Stimulated activated CD8-positive, alpha-beta memory T cell treated with anti-CD3 and anti-CD28 coated beads, Interleukin-2, amount 100 ng/mL, for 1 hour (primary cell): ENCODE measurements around the gene IRAG1.

Experiments used
- DNase-seq, 2 donors: peaks; one replicate each; pipeline ENCODE4 v3.0.0-alpha.2; 2020; ENCODE audit warnings: low read depth in 2 of 2

IRAG1 gene

GRCh38 chr11:10648871-10649270 lies 44.7 kb downstream of the IRAG1 start:
- DNase-seq, result no peak

DNA sequence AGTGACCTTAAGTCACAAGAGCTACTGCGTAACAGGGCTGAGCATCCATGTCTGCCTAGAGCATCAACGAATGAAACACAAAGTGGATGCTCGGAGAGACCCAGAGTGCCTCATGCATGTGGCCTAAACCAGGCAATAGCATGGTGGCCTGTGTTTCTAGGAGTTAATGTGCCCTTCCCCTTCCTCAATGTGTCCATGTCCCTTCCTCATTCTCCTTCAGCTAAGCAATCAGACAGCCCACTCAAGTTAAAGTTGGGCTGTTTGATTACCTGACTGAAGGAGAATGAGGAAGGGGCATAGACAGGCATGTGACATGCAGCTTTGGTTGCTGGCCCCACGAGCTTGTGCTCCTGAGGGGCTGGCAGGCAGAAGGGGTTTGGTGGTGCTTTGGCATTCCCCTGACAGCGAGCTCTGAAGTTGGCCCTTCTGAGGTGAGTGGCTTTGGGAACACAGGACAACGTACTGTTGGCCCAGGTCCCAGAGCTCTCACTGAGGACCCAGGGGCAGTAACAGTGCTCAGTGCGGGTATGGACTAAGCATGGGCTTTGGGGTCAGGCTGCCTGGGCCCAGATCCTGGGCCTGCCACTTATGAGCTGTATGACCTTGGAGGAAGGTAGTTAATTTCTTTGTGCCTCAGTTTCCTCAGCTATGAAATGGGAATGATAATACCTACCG lies 46.7 kb downstream of the IRAG1 start:
- no peak for DNase-seq

- no peak for DNase-seq
These were observed 47.5 kb downstream of the IRAG1 start for GRCh38 chr11:10646005-10646404.

DNA sequence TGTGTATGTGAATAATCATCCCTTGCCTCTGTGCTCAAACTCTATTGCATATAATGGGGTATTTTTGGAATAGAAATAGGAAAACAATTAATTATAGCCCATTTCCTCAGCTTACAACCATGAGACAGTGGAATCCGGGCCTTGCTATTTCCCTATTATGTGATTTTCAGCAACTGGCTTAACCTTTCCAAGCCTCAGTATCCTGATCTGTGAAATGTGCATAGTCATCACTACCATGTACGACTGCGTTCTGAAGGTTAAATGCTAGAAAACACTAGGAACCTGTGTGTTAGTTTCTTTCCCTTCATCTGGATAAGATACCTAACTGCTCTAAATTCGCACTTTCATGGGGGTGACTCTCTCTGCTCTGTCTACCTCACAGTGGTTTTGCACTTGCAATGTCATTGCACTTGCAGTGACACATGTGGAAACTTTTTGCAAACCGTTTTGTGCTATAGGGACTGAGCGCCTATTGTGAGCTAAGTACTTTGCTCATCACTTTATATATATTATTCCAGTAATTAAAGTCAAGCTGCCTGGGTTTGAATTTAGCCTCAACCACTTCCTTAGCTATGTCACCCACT lies 48.3 kb downstream of the IRAG1 start:
- DNase-seq, result no peak
